H1 (cell line): ENCODE measurements around the gene GLMP. TPM values are rescaled to one million over a fixed set of nuclear protein-coding genes. Genes with fewer than 3 reads are reported as not detected.

ENCODE experiments used
- CTCF ChIA-PET: fragments of 300-600 bp; sonication (Branson Sonifier 250); formaldehyde crosslinking; loops from one replicate; lab custom pipeline; 2021; ENCODE audit not compliant: partially characterized antibody; lab: Charles Lee
- POLR2A ChIA-PET: fragments of 300-600 bp; sonication (Branson Sonifier 250); formaldehyde crosslinking; loops from one replicate; lab custom pipeline; 2021; ENCODE audit warnings: inconsistent platforms; ENCODE audit not compliant: partially characterized antibody; lab: Charles Lee
- DNase-seq, 2 experiments: peaks; one replicate each; pipeline versions ENCODE4 v3.0.0 to v3.0.0-alpha.2; 2010 to 2022; ENCODE audit warnings: low spot score in 2 of 2, low read depth in 1 of 2, mixed read lengths in 1 of 2
- FAIRE-seq: peaks from 2 replicates; lab custom pipeline; 2011; peaks lifted over from hg19 to GRCh38; lab: Jason Lieb, UNC
- H2AFZ ChIP-seq: 2 replicates; pipeline ENCODE4 v1.8.1; 2012; ENCODE audit warnings: low read length, inconsistent platforms
- H2AK5ac ChIP-seq: 2 replicates; pipeline ENCODE4 v1.6.1; 2013; ENCODE audit warnings: low read depth, low read length
- H2BK120ac ChIP-seq: replicated peaks from 2 replicates; pipeline ENCODE3; 2013; ENCODE audit warnings: low read depth, low read length, inconsistent platforms
- H2BK12ac ChIP-seq: 2 replicates; pipeline ENCODE4 v1.6.1; 2013; ENCODE audit warnings: low read depth, low read length
- H2BK15ac ChIP-seq: 2 replicates; pipeline ENCODE4 v1.6.1; 2013; ENCODE audit warnings: low read length
- H2BK20ac ChIP-seq: 2 replicates; pipeline ENCODE4 v1.6.1; 2013; ENCODE audit warnings: low read length
- H2BK5ac ChIP-seq: 2 replicates; pipeline ENCODE4 v1.6.1; 2013; ENCODE audit warnings: low read depth, low read length
- H3K14ac ChIP-seq: 2 replicates; pipeline ENCODE4 v1.6.1; 2013; ENCODE audit warnings: inconsistent platforms; ENCODE audit not compliant: insufficient read length
- H3K18ac ChIP-seq: 2 replicates; pipeline ENCODE4 v1.6.1; 2013; ENCODE audit warnings: low read length; ENCODE audit errors: extremely low read depth
- H3K23ac ChIP-seq: 2 replicates; pipeline ENCODE4 v1.6.1; 2013; ENCODE audit warnings: inconsistent platforms; ENCODE audit not compliant: insufficient read length
- H3K23me2 ChIP-seq: 2 replicates; pipeline ENCODE4 v1.6.1; 2013; ENCODE audit warnings: low read depth, low read length
- H3K27ac ChIP-seq: 2 replicates; pipeline ENCODE4 v1.6.1; 2011; ENCODE audit warnings: low read depth, low read length, inconsistent platforms
- H3K27me3 ChIP-seq, 4 experiments: replicated peaks in 1 of 4; 1 replicate in 1 of 4; 2 replicates in 3 of 4; pipeline versions ENCODE4 v1.6.1 to v1.8.1; 2011 to 2013; ENCODE audit warnings: low read length in 3 of 4, mild to moderate bottlenecking in 3 of 4, inconsistent platforms in 2 of 4, mixed read lengths in 2 of 4, moderate library complexity in 1 of 4; ENCODE audit not compliant: control insufficient read depth in 3 of 4, insufficient read depth in 3 of 4; ENCODE audit errors: extremely low read depth in 1 of 4
- H3K36me3 ChIP-seq, 4 experiments: 2 replicates each; pipeline versions ENCODE4 v1.6.1 to v1.8.1; 2011 to 2013; ENCODE audit warnings: mild to moderate bottlenecking in 4 of 4, low read length in 3 of 4, moderate library complexity in 2 of 4, control low read depth in 1 of 4, inconsistent platforms in 1 of 4; ENCODE audit not compliant: insufficient read depth in 4 of 4, control insufficient read depth in 2 of 4
- H3K4ac ChIP-seq: replicated peaks from 2 replicates; pipeline ENCODE3; 2013; ENCODE audit warnings: low read length, low read depth, mixed read lengths, inconsistent platforms; ENCODE audit not compliant: insufficient read length
- H3K4me1 ChIP-seq, 4 experiments: replicated peaks in 1 of 4; 1 replicate in 1 of 4; 2 replicates in 3 of 4; pipeline versions ENCODE4 v1.6.1 to v1.8.1; 2011 to 2013; ENCODE audit warnings: low read length in 3 of 4, inconsistent platforms in 2 of 4, mixed read lengths in 1 of 4; ENCODE audit not compliant: insufficient read depth in 4 of 4, control insufficient read depth in 3 of 4
- H3K4me2 ChIP-seq, 2 experiments: 2 replicates each; pipeline versions ENCODE4 v1.6.1 to v1.8.1; 2011 to 2013; ENCODE audit warnings: low read depth in 2 of 2, low read length in 2 of 2, control low read depth in 1 of 2, inconsistent platforms in 1 of 2, mild to moderate bottlenecking in 1 of 2; ENCODE audit not compliant: insufficient read depth in 1 of 2
- H3K4me3 ChIP-seq, 4 experiments: fragments of 200-600, 300-600 bp in 1 of 4; sonication (generic), shearing (Covaris generic), sonication (Bioruptor Twin) in 1 of 4; 2 replicates each; pipeline versions ENCODE4 v1.5.1 to v1.8.1; 2011 to 2016; ENCODE audit warnings: low read length in 4 of 4, low read depth in 3 of 4, control low read depth in 2 of 4, inconsistent platforms in 2 of 4, mild to moderate bottlenecking in 2 of 4, mixed read lengths in 1 of 4, moderate library complexity in 1 of 4; ENCODE audit not compliant: insufficient read depth in 2 of 4; ENCODE audit errors: extremely low read depth in 1 of 4
- H3K56ac ChIP-seq: replicated peaks from 2 replicates; pipeline ENCODE3; 2013; ENCODE audit warnings: low read depth, mild to moderate bottlenecking, mixed read lengths, low read length, inconsistent platforms; ENCODE audit not compliant: insufficient read length
- H3K79me1 ChIP-seq: 2 replicates; pipeline ENCODE4 v1.6.1; 2013; ENCODE audit warnings: low read depth, low read length, control low read depth
- H3K79me2 ChIP-seq, 2 experiments: 2 replicates each; pipeline versions ENCODE4 v1.6.1 to v1.8.1; 2012 to 2013; ENCODE audit warnings: low read length in 2 of 2, mild to moderate bottlenecking in 2 of 2, inconsistent platforms in 1 of 2; ENCODE audit not compliant: insufficient read depth in 2 of 2, control insufficient read depth in 1 of 2
- H3K9ac ChIP-seq, 4 experiments: replicated peaks in 1 of 4; 1 replicate in 1 of 4; 2 replicates in 3 of 4; pipeline versions ENCODE4 v1.6.1 to v1.8.1; 2011 to 2013; ENCODE audit warnings: low read depth in 3 of 4, low read length in 3 of 4, control low read depth in 2 of 4, mild to moderate bottlenecking in 2 of 4, moderate library complexity in 2 of 4, inconsistent platforms in 1 of 4; ENCODE audit errors: extremely low read depth in 1 of 4
- H3K9me3 ChIP-seq, 2 experiments: 2 replicates each; pipeline versions ENCODE4 v1.6.1 to v1.8.1; 2012 to 2013; ENCODE audit warnings: mild to moderate bottlenecking in 2 of 2, moderate library complexity in 2 of 2, control low read depth in 1 of 2, inconsistent platforms in 1 of 2, low read depth in 1 of 2, low read length in 1 of 2, mixed read lengths in 1 of 2; ENCODE audit not compliant: insufficient read depth in 2 of 2
- H4K20me1 ChIP-seq, 2 experiments: replicated peaks in 1 of 2; 2 replicates each; pipeline versions ENCODE3 to v1.8.1; 2011 to 2013; ENCODE audit warnings: inconsistent platforms in 2 of 2, low read length in 2 of 2, mild to moderate bottlenecking in 1 of 2; ENCODE audit not compliant: insufficient read depth in 2 of 2, control insufficient read depth in 1 of 2
- H4K5ac ChIP-seq: 2 replicates; pipeline ENCODE4 v1.6.1; 2013; ENCODE audit warnings: low read length, low read depth, mixed read lengths, inconsistent platforms; ENCODE audit not compliant: insufficient read length
- H4K8ac ChIP-seq: 2 replicates; pipeline ENCODE4 v1.8.0; 2013; ENCODE audit warnings: mild to moderate bottlenecking, moderate library complexity, low read length, inconsistent platforms; ENCODE audit not compliant: insufficient read depth; ENCODE audit errors: extremely low read depth
- H4K91ac ChIP-seq: replicated peaks from 2 replicates; pipeline ENCODE3; 2013; ENCODE audit warnings: low read length, mixed read lengths, inconsistent platforms; ENCODE audit not compliant: insufficient read length
- EGR1 ChIP-seq: IDR thresholded peaks from 2 replicates; pipeline ENCODE4 v1.6.1; 2011; ENCODE audit warnings: low read depth, low read length, borderline replicate concordance
- GABPA ChIP-seq: IDR thresholded peaks from 2 replicates; pipeline ENCODE4 v1.6.1; 2011; ENCODE audit warnings: mild to moderate bottlenecking, low read length, moderate library complexity, borderline replicate concordance; ENCODE audit not compliant: insufficient read depth
- POLR2AphosphoS5 ChIP-seq: IDR thresholded peaks from 2 replicates; pipeline ENCODE4 v1.6.1; 2011; ENCODE audit warnings: low read depth, low read length
- RAD21 ChIP-seq, 2 experiments: IDR thresholded peaks in 1 of 2; conservative IDR thresholded peaks in 1 of 2; 2 replicates each; pipeline ENCODE4 v1.6.1; 2011; ENCODE audit warnings: low read depth in 2 of 2, low read length in 2 of 2, improper control_type of control experiment in 1 of 2, inconsistent platforms in 1 of 2, mild to moderate bottlenecking in 1 of 2, moderate library complexity in 1 of 2
- RNF2 ChIP-seq: fragments of 200-900, 300-1000 bp; sonication (generic); IDR thresholded peaks from 2 replicates; pipeline ENCODE4 v1.7.1; 2016; ENCODE audit warnings: borderline replicate concordance, low read depth, mild to moderate bottlenecking, antibody characterized with exemption, low read length; ENCODE audit not compliant: poor library complexity, severe bottlenecking; ENCODE audit errors: missing control alignments
- ZNF274 ChIP-seq: IDR thresholded peaks from 2 replicates; pipeline ENCODE4 v1.7.0; 2012; ENCODE audit warnings: low read length, borderline replicate concordance; ENCODE audit errors: extremely low read depth
- WGBS, 2 experiments: shearing (Covaris generic) in 1 of 2; methylation state at CpG; one replicate each; pipeline versions ENCODE4 v1.1.6 to v1.1.7; 2013 to 2015; ENCODE audit warnings: low lambda C conversion rate in 2 of 2, mixed read lengths in 2 of 2, inconsistent platforms in 1 of 2, low coverage in 1 of 2, missing lambda C conversion rate in 1 of 2; ENCODE audit not compliant: insufficient replicate concordance in 2 of 2, insufficient coverage in 1 of 2, insufficient read length in 1 of 2; ENCODE audit errors: extremely low coverage in 1 of 2, missing lambda C conversion rate in 1 of 2; 5-methylcytosine and 5-hydroxymethylcytosine counted together
- polyA plus RNA-seq, 7 experiments: library from polyadenylated mRNA; depleted of rRNA in 3 of 7; stranded (reverse) in 5 of 7; unstranded in 2 of 7; fragments of >200 nt in 5 of 7; fragments of 200-250 nt in 2 of 7; gene quantifications; 1 replicate in 5 of 7; 2 replicates in 1 of 7; 4 replicates in 1 of 7; pipeline versions ENCODE4 v1.2.1 to v1.2.3, GENCODE V29; 2011 to 2013; ENCODE audit warnings: missing spikeins in 2 of 7, mixed read lengths in 2 of 7
- total RNA-seq: library from RNA; stranded (reverse); fragmentation: NEBNext Ultra II Directional; extraction: Animal tissue kit (Norgen Biotek cat#: 25700); gene quantifications from 2 replicates; pipeline ENCODE4 v1.2.1, GENCODE V29; 2021

The GLMP gene
- total and polyA plus RNA-seq, 2 of the 8 experiments (the other 6 are each of a cell fraction or from before 2014, with no cell fraction given) = 48.1 to 59.5 TPM

DNA sequence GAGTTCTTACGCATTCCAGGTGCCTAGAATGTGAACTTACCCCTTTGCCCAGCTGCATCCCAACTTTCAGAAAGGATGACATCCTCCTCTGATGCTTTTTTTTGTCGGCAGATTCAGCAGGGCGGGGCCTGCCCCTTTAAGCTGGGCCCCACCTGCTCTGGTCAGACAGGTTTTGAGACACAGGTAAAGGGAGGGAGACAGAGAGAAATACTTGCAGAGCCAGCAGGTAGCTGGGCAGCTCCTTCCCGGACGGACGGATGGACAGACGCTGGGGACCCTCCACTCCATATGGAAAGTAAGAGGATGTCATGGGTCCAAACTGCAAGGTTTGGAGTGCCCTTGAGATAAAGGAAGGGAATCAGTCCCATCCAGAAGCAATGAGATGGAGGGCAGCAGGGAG, 11.4 kb downstream of the GLMP start, which contains the start of gene TMEM79:
Gene TMEM79 (plus strand): TSS at position 214 of the 400 bp plus-strand sequence. CDS start 902 bp downstream, outside the sequence.
- ChIA-PET CTCF (interaction anchor here (1.0 to 1.5 kb wide), 3 partner anchors 38 to 344 kb away, joined by 3 to 5 read pairs (median 3); no protein-coding TSS in a partner anchor), POLR2A (interaction anchor here (0.9 to 17.4 kb wide), 10 partner anchors 17 to 1077 kb away, joined by 3 to 221 read pairs (median 4); partner anchors contain the start of genes BGLAP, CCT3, GLMP and PAQR6)
- Histone ChIP-seq H3K23ac (no peak within 1 kb of the TSS), H3K18ac (no peak within 1 kb of the TSS), H2AK5ac (no peak within 1 kb of the TSS; the same call in 1 of the 2 replicates), H3K9me3 (no peaks in the 10 kb centered on the region), H3K79me2 (peaks cover 23 to 31% of the 10 kb centered on the region in 2 experiments), H2AFZ (peak within 1 kb of the TSS; percentile 45), H3K79me1 (peaks cover 10% of the 10 kb centered on the region), H2BK120ac (no peak within 1 kb of the TSS), H4K5ac (no peak within 1 kb of the TSS), H3K56ac (no peak within 1 kb of the TSS), H3K14ac (no peak within 1 kb of the TSS), H4K91ac (peak within 1 kb of the TSS; percentile 20), H2BK5ac (peak within 1 kb of the TSS; percentile 12; the same call in 1 of the 2 replicates), H3K27me3 (no peaks in the 10 kb centered on the region), H2BK12ac (no peak within 1 kb of the TSS), H3K4me1 (peaks cover 0 to 10% (median 3%) of the 10 kb centered on the region in 4 experiments; a peak in 2 of 7 replicates), H3K23me2 (peaks cover 13% of the 10 kb centered on the region), H3K4me2 (peak within 1 kb of the TSS; percentile 78 to 92), H3K36me3 (peaks cover 0 to 10% (median 1%) of the 10 kb centered on the region in 4 experiments; a peak in 3 of 8 replicates), H2BK20ac (no peak within 1 kb of the TSS), H3K9ac (peak within 1 kb of the TSS; percentile 88 to 97 (median 96)), H3K27ac (peak within 1 kb of the TSS; percentile 78), H4K8ac (peak within 1 kb of the TSS; percentile 7; the same call in 1 of the 2 replicates), H3K4me3 (peak within 1 kb of the TSS; percentile 74 to 93 (median 85); a peak in 7 of 8 replicates), H2BK15ac (no peak within 1 kb of the TSS; the same call in 1 of the 2 replicates), H3K4ac (no peak within 1 kb of the TSS), H4K20me1 (peaks cover 0 to 11% of the 10 kb centered on the region in 2 experiments)
- DNase-seq (no peak), FAIRE-seq (no peak)
- whole genome bisulfite sequencing, 2 experiments = 94% methylated on average over 7 of the region's 7 CpGs; no CpG with 5 or more reads in 1 of the 2 experiments
- TF ChIP-seq RNF2 (no peak), ZNF274 (no peak), POLR2AphosphoS5 (no peak), GABPA (no peak), RAD21 (IDR thresholded peaks at IDR 0.05 in 1 of 2, conservative IDR thresholded peaks at IDR 0.05 in 1 of 2; ENCODE audit: low read depth in 2 of 2, low read length in 2 of 2) (no peak), EGR1 (no peak)
